Small intestine (tissue), 7 donors: ENCODE results near the gene MCM3. TPM values are rescaled to one million over a fixed set of nuclear protein-coding genes. Genes with fewer than 3 reads are reported as not detected.

Source experiments
- DNase-seq, 2 donors: peaks; one replicate each; pipeline versions ENCODE4 v3.0.0 to v3.0.0-alpha.2; 2013
- FAIRE-seq: peaks from 2 replicates; lab custom pipeline; 2012; peaks lifted over from hg19 to GRCh38; lab: Jason Lieb, UNC
- H3K27ac ChIP-seq, 3 donors: one replicate each; pipeline ENCODE4 v1.5.1; 2013; ENCODE audit warnings: low read length in 2 of 3, mild to moderate bottlenecking in 2 of 3, control low read depth in 1 of 3, inconsistent platforms in 1 of 3, low read depth in 1 of 3, moderate library complexity in 1 of 3
- H3K27me3 ChIP-seq, 3 donors: one replicate each; pipeline ENCODE4 v1.6.1; 2013; ENCODE audit warnings: low read length in 3 of 3, inconsistent platforms in 1 of 3; ENCODE audit not compliant: control insufficient read depth in 3 of 3, insufficient read depth in 3 of 3
- H3K36me3 ChIP-seq, 3 donors: one replicate each; pipeline ENCODE4 v1.6.1; 2013; ENCODE audit warnings: low read length in 3 of 3, inconsistent platforms in 1 of 3, low read depth in 1 of 3, mild to moderate bottlenecking in 1 of 3, moderate library complexity in 1 of 3; ENCODE audit not compliant: control insufficient read depth in 3 of 3, insufficient read depth in 2 of 3
- H3K4me1 ChIP-seq, 3 donors: one replicate each; pipeline ENCODE4 v1.6.1; 2013; ENCODE audit warnings: low read length in 2 of 3, inconsistent platforms in 1 of 3, low read depth in 1 of 3, mild to moderate bottlenecking in 1 of 3, moderate library complexity in 1 of 3; ENCODE audit not compliant: control insufficient read depth in 3 of 3, insufficient read depth in 2 of 3
- H3K4me3 ChIP-seq, 3 donors: one replicate each; pipeline ENCODE4 v1.5.1; 2013; ENCODE audit warnings: low read length in 3 of 3, control low read depth in 1 of 3, inconsistent platforms in 1 of 3, low read depth in 1 of 3, mild to moderate bottlenecking in 1 of 3, moderate library complexity in 1 of 3
- H3K9me3 ChIP-seq, 2 donors: one replicate each; pipeline ENCODE4 v1.6.1; 2013; ENCODE audit warnings: low read depth in 1 of 2, low read length in 1 of 2; ENCODE audit not compliant: control insufficient read depth in 2 of 2, insufficient read depth in 1 of 2
- polyA plus RNA-seq, 4 donors: library from polyadenylated mRNA; stranded (reverse) in 3 of 4; unstranded in 1 of 4; fragments of 200-250 nt in 3 of 4; fragments of 120-200 nt in 1 of 4; gene quantifications; one replicate each; pipeline versions ENCODE4 v1.2.1 to v1.2.3, GENCODE V29; 2013
- donor health status: healthy with polysubstance abuse.
- donor health status: control.
- donor health status: control.
- donor health status: Bipolar disorder and iron deficiency.
- donor health status: healthy.

The MCM3 gene
- polyA plus RNA-seq, 4 donors, result 9.4 to 58.0 (median 29.0) TPM

- Histone ChIP-seq H3K27ac (no peak overlapping the region), H3K4me1 (peaks cover 0 to 14% (median 0%) of the 10 kb centered on the region in 3 donors), H3K36me3 (no peaks in the 10 kb centered on the region), H3K9me3 (peaks cover 0 to 4% of the 10 kb centered on the region in 2 donors), H3K27me3 (no peaks in the 10 kb centered on the region), H3K4me3 (no peak overlapping the region)
- no peak for FAIRE-seq
- no peak for DNase-seq
Measured at GRCh38 chr6:52215787-52216186, 68.8 kb downstream of the MCM3 start.

Other genes starting within 250 kb of the MCM3 start
- 1 to 10 TPM in 1 of 4 donors, under 1 TPM in 1, not detected in 2; under 0.01 to 1.3 TPM for gene PKHD1, start 197.1 kb downstream of the MCM3 start, polyA plus RNA-seq
- under 1 TPM in 2 of 4 donors, not detected in 2; 0.03 to 0.19 TPM for gene IL17A, start 98.4 kb downstream of the MCM3 start, polyA plus RNA-seq
- 1 to 10 TPM in 1 of 4 donors, not detected in 3; 1.2 TPM for gene IL17F, start 40.2 kb downstream of the MCM3 start, polyA plus RNA-seq
- 10 to 100 TPM; 14.1 to 78.4 (median 28.6) TPM for gene PAQR8, start 77.4 kb upstream of the MCM3 start, polyA plus RNA-seq
- 10 to 100 TPM; 10.4 to 23.8 (median 19.7) TPM for gene EFHC1, start 135.6 kb upstream of the MCM3 start, polyA plus RNA-seq